Adipocyte (in vitro differentiated cells): Measurements from ENCODE around the gene FGFBP2.

Experiments used
- DNase-seq: peaks from one replicate; pipeline ENCODE4 v3.0.0-alpha.2; 2015; ENCODE audit warnings: low read depth
- H3K27me3 ChIP-seq: replicated peaks from 2 replicates; pipeline ENCODE4 v1.7.0; 2013; ENCODE audit warnings: mild to moderate bottlenecking, low read length, moderate library complexity; ENCODE audit not compliant: control insufficient read depth, insufficient read depth
- H3K36me3 ChIP-seq: 2 replicates; pipeline ENCODE4 v1.7.0; 2013; ENCODE audit warnings: low read length, mild to moderate bottlenecking, moderate library complexity; ENCODE audit not compliant: control insufficient read depth, insufficient read depth, severe bottlenecking
- H3K4me1 ChIP-seq: 2 replicates; pipeline ENCODE4 v1.7.0; 2013; ENCODE audit warnings: mild to moderate bottlenecking, low read length, moderate library complexity; ENCODE audit not compliant: control insufficient read depth, insufficient read depth
- H3K4me3 ChIP-seq: 2 replicates; pipeline ENCODE4 v1.7.0; 2013; ENCODE audit warnings: mild to moderate bottlenecking, low read length, moderate library complexity
- H3K9ac ChIP-seq: 2 replicates; pipeline ENCODE4 v1.7.0; 2013; ENCODE audit warnings: mild to moderate bottlenecking, low read length, moderate library complexity
- H3K9me3 ChIP-seq: 2 replicates; pipeline ENCODE4 v1.7.0; 2013; ENCODE audit warnings: mild to moderate bottlenecking, low read length, moderate library complexity; ENCODE audit not compliant: control insufficient read depth

The FGFBP2 gene

GRCh38 chr4:15990570-15991285, 27.8 kb upstream of the FGFBP2 start:
- H3K36me3 ChIP-seq = no peaks in the 10 kb centered on the region
- DNase-seq = no peak
- H3K9ac ChIP-seq = no peak overlapping the region
- no peak overlapping the region for H3K4me3 ChIP-seq
- H3K9me3 ChIP-seq = no peaks in the 10 kb centered on the region
- H3K27me3 ChIP-seq = peaks cover 7% of the 10 kb centered on the region
- H3K4me1 ChIP-seq = no peaks in the 10 kb centered on the region

- H3K4me1 ChIP-seq = no peaks in the 10 kb centered on the region
- no peak overlapping the region for H3K4me3 ChIP-seq
- DNase-seq = no peak
- no peaks in the 10 kb centered on the region for H3K36me3 ChIP-seq
- H3K9me3 ChIP-seq = no peaks in the 10 kb centered on the region
- H3K9ac ChIP-seq = no peak overlapping the region
- H3K27me3 ChIP-seq = peaks cover 5% of the 10 kb centered on the region
Measured at GRCh38 chr4:15989424-15989823, 26.4 kb upstream of the FGFBP2 start.

GRCh38 chr4:15988222-15988621, 25.2 kb upstream of the FGFBP2 start:
- H3K36me3 ChIP-seq = no peaks in the 10 kb centered on the region
- H3K9ac ChIP-seq = no peak overlapping the region
- DNase-seq = no peak
- H3K9me3 ChIP-seq = no peaks in the 10 kb centered on the region
- H3K4me3 ChIP-seq = no peak overlapping the region
- H3K4me1 ChIP-seq = no peaks in the 10 kb centered on the region
- H3K27me3 ChIP-seq = no peaks in the 10 kb centered on the region

- Histone ChIP-seq H3K4me3 (no peak overlapping the region), H3K4me1 (no peaks in the 10 kb centered on the region), H3K9ac (no peak overlapping the region), H3K27me3 (no peaks in the 10 kb centered on the region), H3K36me3 (no peaks in the 10 kb centered on the region), H3K9me3 (no peaks in the 10 kb centered on the region)
- DNase-seq = no peak
Measured at GRCh38 chr4:15986907-15987306, 23.9 kb upstream of the FGFBP2 start.

GRCh38 chr4:15983610-15984009, 20.6 kb upstream of the FGFBP2 start:
- no peaks in the 10 kb centered on the region for H3K27me3 ChIP-seq
- H3K36me3 ChIP-seq = no peaks in the 10 kb centered on the region
- no peak overlapping the region for H3K9ac ChIP-seq
- DNase-seq = no peak
- no peak overlapping the region for H3K4me3 ChIP-seq
- H3K9me3 ChIP-seq = no peaks in the 10 kb centered on the region
- no peaks in the 10 kb centered on the region for H3K4me1 ChIP-seq

- peaks cover 6% of the 10 kb centered on the region for H3K27me3 ChIP-seq
- H3K9me3 ChIP-seq = no peaks in the 10 kb centered on the region
- no peak overlapping the region for H3K4me3 ChIP-seq
- no peak for DNase-seq
- no peaks in the 10 kb centered on the region for H3K36me3 ChIP-seq
- H3K9ac ChIP-seq = no peak overlapping the region
- no peaks in the 10 kb centered on the region for H3K4me1 ChIP-seq
Measured at GRCh38 chr4:15982842-15983524, 20.0 kb upstream of the FGFBP2 start.

GRCh38 chr4:15976456-15977447, 13.8 kb upstream of the FGFBP2 start:
- Histone ChIP-seq H3K9ac (no peak overlapping the region), H3K9me3 (no peaks in the 10 kb centered on the region), H3K36me3 (no peaks in the 10 kb centered on the region), H3K27me3 (peaks cover 22% of the 10 kb centered on the region), H3K4me3 (no peak overlapping the region), H3K4me1 (no peaks in the 10 kb centered on the region)
- DNase-seq = peak; percentile 24

GRCh38 chr4:15971068-15971801, 8.3 kb upstream of the FGFBP2 start:
- DNase-seq = no peak
- H3K9me3 ChIP-seq = peaks cover 7% of the 10 kb centered on the region
- H3K4me3 ChIP-seq = no peak overlapping the region
- H3K36me3 ChIP-seq = no peaks in the 10 kb centered on the region
- H3K27me3 ChIP-seq = peaks cover 24% of the 10 kb centered on the region
- no peak overlapping the region for H3K9ac ChIP-seq
- no peaks in the 10 kb centered on the region for H3K4me1 ChIP-seq

GRCh38 chr4:15968551-15969300, 5.8 kb upstream of the FGFBP2 start:
- Histone ChIP-seq H3K27me3 (peaks cover 18% of the 10 kb centered on the region), H3K4me1 (no peaks in the 10 kb centered on the region), H3K9me3 (peaks cover 10% of the 10 kb centered on the region), H3K4me3 (no peak overlapping the region), H3K9ac (no peak overlapping the region), H3K36me3 (no peaks in the 10 kb centered on the region)
- no peak for DNase-seq

GRCh38 chr4:15965325-15965724, 2.4 kb upstream of the FGFBP2 start:
- peaks cover 7% of the 10 kb centered on the region for H3K4me1 ChIP-seq
- no peaks in the 10 kb centered on the region for H3K36me3 ChIP-seq
- H3K9me3 ChIP-seq = peaks cover 10% of the 10 kb centered on the region
- H3K9ac ChIP-seq = no peak overlapping the region
- peaks cover 4% of the 10 kb centered on the region for H3K27me3 ChIP-seq
- no peak overlapping the region for H3K4me3 ChIP-seq
- no peak for DNase-seq
